Ammon's horn (tissue), 1 donor: ENCODE measurements around the gene TRIM31.
A peak's percentile ranks its signal among the peaks of the same experiment; 100 is the strongest.

ENCODE experiments used
- DNase-seq: peaks from one replicate; pipeline ENCODE4 v3.0.0-alpha.2; 2016; ENCODE audit warnings: low spot score

Gene TRIM31

DNA sequence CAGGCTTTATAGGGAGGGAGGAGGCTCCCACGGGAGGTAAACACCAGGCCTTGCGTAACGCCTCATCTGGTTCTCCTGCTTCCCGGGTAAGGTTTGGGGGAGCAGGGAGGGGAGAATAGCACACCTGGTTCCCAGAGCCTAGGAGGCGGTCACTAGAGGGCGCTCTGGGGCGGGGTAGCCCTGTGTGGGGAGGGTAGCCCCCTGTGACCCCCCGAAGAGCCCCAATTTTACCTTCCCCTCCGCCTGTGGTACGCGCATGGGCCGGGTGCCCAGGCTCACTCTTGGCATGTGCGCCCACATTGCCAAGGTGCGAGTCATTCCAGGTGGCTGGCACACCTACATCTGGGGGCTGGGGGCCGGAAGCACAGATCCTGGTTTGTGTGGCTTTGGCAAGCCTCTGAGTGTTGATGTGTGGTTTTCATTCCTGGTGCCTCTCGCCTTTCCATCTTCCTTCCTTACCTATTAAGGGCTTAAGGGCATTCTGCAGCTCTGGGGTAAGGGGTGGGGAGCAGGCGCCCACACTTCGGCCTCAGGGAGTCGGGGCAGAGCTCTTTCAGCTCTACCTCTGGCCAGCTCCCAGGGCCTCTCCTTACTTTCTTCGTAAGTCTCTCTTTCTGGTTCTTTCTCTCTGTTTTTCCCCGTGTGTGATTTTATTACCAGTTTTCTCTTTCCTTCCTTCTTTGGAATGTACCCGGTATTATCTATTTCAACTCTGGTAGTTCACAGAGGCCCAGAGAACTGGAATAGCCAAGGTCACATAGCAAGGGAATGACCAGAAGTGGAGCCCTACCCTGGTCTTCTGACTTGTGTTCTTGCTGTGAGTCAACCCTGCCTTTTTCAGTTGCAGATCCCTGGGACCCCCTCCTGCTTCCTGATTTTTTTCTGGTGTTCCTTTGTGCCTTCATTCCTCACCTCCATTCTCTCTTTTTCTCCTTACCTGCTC, 36.8 kb downstream of the TRIM31 start:
- DNase-seq, result no peak

DNA sequence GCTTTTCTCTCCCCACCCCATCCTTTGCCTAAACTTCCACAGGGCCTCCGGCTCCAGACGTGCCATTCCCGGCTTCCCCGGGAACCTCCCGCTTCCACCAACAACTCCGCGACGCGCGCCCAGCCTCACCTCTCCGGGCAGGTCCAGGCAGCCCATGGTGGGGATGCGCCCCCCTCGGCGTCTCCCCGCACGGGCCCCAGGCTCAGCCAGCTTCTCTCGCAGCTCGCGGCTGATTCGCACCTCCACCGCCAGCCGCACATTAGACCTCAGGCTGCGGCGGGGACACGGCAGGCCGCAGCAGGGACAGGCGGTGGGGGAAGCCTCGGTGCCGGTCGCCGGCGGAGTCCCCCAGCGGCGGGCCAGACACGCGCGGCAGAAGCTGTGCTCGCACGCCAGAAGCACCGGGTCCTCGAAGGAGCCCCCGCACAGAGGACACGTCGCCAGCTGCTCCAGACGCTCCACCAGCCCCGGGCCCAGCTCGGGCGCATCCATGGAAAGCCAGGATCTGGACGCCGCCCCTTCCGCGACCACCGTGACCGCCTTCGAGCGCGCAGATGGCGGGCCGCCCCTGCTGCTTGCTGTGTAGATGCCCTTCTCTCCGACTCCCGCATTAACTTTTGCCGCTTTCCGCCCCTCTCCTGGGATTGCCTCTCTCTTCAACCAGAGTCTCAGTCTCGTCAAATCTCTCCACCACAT, 37.6 kb downstream of the TRIM31 start, which contains the start of gene RNF39:
RNF39 (minus strand) TSS at position 676 of the 696 bp plus-strand sequence; CDS start at position 492, 184 bp downstream.
- DNase-seq, result no peak

DNA sequence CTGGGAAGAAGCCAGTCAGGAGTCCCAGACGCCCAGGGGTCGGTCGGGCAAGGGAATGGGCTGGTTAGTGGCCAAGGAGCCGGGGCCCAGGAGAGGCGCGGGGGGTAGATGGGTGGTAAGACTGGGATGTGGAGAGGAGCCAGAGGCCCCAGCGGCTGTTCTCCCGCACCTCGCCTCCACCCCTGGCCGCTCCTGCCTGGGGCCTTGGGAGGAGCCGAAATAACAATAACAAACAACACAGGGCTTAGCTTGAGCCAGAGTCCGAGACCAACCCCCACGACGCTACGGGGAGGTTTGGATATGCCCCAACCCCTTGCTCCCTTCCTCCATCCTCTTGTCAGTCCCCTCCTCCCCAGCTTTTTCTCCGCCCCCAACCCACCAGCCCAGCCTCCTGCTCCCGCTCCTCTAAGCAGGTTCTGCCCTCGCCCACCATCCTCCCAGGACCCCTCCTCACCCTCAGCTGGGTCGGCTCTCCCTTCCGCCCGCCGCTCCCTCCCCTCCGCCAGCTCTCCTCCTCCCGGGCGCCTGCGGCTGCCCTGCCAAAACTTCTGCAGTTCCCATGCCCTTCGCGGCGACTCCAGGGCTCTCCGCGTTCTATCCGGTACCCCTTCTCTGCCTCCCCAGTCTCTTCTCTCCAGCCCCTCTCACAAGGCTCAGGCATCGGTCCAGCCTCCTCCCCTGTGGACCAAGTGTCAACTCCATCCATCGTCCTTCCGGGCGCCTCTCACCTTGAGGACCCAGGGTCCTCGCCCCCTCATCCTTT, 38.4 kb downstream of the TRIM31 start:
- DNase-seq, result no peak

DNA sequence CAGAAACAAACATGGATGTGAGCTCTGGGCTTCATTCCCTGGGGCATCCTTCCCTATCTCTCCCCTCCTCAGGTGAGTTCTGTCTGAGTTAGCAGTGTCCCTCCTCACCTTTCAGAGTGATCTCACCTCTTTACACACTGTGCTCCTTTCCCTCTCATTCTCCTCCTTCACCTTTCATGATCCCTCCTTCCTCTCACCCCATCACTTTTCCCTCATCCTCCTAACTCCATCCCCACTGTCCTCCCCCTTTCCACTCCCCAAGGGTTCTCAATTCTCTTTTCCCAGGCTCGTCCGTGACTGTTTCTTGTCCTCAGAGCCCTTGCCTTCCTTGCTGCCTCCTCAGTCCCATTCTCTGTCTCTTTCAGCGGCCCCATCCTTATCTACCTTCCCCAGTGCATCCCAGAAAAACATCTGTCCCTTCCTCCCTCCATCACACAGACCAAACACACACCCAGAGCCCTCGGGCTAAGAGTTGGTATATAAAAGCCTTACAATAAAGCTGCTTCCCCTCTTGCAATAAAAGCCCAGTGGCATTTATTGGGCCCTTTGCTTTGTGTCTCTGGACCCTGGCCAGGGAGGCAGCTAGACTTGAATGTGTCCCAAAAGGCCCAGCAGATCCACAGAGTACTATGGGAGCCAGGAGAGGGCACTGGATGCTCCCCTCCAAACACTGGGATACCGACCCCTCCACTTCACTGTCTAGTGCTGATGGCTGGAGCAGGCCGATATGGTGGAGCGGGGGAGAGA, 39.2 kb downstream of the TRIM31 start:
- DNase-seq, result no peak

DNA sequence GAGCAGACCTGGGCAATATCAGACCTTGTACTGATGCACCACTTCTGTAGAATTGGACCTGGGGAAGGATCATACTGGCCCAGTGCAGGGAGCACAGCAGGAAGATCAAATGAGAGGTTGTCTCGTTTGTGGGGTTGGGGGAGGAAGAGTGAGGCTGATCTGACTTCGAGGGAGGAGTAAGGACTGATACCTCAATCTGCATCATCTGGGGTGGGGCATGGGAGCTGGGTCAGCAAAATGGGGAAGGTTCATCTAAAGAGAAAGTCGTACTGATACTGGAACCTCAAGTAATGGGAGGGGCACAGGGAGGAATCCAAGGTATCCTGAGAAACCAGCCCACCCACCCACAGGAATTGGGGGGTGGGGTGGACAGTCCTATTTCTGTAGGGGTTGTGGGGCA, 41.0 kb downstream of the TRIM31 start:
- DNase-seq, result no peak

DNA sequence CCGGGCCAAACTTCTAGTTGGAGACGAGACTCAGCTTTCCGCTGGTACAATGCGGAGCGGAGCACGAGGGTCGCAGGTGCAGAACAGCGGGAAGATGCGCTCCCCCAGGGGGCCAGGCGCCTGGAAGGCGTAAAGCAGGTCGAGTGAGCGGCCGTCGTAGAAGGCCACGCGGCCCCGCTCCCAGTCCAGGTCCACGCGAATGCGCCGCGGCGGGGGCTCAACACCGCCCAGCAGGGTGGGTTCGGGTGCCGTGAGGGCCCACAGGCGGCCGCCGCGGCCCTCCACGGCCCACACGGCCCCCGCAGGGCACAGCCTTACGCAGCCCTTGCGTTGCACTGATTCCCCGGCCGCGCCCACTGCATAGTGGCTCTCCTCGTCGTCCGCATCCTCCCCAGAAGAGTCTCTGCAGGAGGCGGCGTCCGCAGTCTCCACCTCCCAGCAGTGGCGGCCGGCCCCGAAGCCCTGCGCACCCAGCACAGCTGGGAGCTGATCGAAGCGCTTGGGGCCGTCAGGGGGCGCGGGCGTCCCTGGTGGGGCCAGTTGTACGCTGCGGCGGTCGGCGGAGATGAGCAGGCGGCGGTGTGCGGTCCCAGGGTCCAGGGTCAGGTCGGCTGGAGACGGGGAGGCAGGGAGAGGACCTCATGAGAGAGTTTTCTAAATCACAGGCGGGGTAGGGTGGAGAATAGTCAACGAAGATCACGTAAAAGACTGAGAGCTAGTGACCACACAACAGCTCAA, 41.6 kb downstream of the TRIM31 start:
- no peak for DNase-seq

DNA sequence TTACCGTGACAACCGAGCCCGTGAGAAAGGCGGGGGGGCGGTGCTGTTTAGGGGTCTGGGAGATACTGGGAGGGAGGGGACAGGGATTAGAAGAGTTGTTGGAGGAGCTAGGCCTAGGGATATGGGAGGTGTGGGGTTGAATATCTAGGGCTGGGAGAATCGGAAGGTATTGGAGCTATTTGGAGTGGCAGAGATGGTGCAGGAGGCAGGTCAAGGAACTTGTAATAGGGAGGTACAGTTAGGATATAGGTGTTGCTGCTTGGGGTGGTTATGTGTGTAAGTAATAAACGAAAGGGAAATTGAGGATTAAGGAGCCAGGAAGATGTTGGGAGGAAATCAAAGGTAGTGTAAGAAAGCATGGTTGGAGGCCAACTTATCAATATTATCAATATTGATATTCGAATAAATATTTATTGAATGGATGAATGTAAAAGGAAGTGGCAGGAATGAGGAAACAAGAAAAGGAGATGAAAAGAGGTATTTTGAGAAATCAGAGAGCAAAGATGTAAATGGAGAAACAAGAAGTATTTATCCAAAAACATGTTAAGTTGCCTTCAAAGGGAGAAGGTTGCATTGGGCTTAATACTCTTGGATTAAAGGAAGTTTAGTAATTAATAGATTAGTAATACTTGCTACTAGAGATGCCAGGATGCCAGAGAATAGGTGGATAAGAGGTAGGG, 45.3 kb downstream of the TRIM31 start:
- DNase-seq, result no peak

DNA sequence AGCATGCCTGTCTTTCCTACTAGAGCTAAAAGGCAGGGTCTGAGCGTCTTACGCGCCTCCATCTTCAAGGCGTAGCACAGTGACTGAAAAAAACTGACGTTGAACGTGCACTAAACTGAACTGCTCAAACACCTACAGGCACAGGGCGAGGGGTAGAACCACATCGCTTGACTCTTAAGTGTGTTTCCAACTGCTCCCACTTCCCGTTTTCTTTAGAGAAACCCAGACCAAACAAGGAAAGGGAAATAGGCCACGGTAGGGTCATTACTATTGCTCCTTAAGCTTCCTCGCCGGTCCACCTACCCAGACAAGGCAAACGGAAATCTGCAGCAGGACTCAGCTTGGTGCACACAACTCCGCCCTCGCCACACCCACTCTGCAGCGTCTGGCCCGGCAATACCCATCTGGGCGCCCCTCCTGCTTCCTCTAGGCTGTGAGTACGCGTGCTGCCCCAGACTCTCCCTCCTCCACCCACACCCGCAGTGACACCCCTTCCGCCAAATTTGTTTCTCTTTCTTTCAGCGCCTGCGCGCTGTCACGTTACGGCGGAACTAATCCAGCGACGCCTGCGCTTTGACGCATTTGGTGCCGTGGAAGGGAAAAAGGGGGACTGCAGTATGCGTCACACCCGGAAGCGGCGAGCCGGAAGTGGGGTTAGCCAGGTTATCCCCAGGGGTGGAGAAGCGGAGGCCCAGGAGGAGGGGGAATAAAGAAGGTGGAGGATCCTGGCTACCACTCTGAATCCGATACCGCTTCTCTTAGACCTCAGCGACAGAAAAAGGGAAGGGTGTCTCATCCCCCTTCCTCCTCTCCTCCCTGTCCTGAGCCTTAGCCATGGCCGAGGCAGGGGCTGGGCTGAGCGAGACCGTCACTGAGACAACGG, 46.1 kb downstream of the TRIM31 start, which contains the start of gene PPP1R11:
PPP1R11 (plus strand) TSS at position 622 of the 883 bp plus-strand sequence; CDS start at position 835, 213 bp downstream.
- peak; percentile 99 for DNase-seq

DNA sequence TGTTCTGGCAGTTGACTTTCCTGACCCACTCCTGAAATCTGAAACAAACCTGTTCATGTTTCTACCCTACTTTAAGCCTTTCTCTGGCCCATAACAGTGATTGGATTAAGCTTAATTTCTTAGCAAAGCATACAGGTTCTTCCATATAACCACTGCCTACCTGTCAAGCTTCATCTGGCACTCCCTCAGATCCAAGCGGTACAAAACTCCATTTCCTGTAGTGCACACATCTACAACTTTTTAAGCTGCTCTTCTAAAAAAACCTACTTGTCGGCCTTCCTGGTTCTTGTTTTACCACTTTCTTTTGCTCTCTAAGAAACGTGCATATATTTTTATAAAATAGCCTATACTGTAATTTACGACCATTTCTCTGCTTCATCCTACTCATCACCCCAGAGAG, 46.8 kb downstream of the TRIM31 start:
- DNase-seq, result no peak

DNA sequence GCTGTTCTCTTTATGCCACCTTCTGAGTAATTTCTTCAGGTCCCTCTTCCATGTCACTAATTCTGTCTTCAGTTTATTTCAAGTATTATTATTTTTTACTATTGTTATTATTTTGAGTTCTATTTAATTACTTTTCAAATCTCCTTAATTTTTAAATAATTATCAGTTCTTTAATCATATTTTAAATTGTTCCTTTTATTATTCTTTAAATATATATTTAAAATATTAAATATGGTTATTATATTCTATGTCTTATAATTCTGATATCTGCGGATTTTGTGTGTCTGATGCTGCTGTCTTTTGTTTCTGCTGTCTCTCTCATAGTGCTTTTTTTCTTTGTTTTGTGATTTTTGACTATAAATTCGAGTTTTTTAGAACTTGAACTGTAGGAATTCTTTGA, 49.6 kb downstream of the TRIM31 start:
- no peak for DNase-seq

DNA sequence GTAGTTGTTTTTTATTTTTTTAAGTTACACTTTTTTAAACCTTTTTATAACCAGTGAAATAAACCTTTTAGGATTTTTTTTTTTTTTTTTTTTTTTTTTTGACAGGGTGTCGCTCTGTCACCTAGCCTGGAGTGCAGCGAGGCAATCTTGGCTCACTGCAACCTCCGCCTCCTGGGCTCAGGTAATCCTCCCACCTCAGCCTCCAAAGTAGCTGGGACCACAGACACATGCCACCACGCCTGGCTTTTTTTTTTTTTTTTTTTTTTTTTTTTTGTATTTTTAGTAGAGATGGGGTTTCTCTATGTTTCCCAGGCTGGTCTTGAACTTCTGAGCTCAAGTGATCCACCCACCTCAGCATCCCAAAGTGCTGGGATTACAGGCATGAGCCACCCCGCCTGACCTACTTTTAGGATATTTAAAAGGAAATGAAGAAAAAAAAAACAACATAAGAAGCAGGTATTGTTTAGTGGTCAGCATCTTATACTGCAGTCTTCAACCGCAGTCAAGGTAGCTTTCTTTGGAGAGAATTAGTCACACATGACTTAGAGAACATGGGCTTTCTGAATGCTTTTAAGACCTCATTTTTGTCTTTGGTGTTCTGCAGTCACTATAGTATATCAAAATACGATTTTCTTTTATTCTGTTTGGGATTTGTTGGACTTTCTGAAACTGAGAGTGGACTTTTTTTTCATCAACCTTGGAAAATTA, 50.3 kb downstream of the TRIM31 start:
- DNase-seq, result no peak

DNA sequence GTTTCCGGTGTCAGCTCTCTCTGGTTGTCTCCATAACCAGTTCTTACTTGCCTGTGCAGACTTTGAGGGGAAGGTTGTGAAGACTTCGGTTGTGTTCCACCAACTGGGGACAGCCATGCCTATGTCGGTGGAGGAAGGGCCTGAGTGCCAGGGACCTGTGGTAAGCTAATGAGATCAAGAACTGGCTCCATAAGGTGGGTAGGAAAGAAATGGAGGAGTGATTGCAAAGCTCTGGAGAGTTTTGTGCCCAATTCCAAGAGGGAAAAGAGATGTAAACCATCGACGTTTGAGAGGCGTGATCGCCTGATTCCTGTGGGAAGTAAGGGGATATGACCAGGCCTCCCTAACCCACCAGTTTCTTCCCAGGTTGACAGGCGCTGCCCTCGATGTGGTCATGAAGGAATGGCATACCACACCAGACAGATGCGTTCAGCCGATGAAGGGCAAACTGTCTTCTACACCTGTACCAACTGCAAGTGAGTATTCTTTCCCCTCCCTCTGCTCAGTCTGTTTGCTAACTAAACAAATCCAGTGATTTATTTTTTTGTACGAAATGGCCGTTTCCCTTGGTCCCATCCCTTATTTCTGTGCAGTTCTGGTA, 50.9 kb downstream of the TRIM31 start:
- DNase-seq, result no peak

DNA sequence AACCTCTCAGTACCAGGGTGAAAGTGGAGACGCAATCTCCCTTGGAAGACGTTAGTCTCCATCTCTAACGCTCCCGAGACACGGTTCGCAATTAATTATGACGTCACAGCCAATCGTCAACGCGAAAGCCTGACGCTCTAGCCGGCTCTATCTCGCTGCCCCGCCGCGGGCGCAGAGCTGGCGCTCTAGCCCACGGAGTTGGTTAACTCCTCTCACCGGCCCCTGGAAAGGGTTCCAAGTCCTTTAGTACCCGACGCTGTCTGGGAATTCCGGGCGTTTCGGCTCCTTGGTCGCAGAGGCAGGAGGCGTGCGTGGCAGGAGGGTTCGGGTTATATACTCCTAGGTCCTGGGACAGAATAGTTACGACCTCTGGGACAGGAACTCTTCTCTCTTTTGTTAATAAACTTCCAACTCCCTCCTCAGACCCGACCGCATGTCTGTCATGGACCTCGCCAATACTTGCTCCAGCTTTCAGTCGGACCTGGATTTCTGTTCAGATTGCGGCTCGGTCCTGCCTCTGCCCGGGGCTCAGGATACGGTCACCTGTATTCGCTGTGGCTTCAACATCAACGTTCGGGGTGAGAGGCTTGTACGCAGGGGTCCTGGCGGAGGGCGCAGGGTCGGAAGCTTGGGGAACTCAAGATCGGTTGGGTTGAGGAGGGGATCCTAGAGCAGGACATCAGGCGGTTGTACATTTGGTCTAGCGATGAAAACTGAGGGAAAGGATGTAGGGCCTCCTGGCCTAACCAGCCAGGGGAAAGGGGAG, 51.6 kb downstream of the TRIM31 start, which contains the start of gene POLR1H:
POLR1H (plus strand) TSS at position 174 of the 766 bp plus-strand sequence; CDS start at position 434, 260 bp downstream.
- peak; percentile 98 for DNase-seq

DNA sequence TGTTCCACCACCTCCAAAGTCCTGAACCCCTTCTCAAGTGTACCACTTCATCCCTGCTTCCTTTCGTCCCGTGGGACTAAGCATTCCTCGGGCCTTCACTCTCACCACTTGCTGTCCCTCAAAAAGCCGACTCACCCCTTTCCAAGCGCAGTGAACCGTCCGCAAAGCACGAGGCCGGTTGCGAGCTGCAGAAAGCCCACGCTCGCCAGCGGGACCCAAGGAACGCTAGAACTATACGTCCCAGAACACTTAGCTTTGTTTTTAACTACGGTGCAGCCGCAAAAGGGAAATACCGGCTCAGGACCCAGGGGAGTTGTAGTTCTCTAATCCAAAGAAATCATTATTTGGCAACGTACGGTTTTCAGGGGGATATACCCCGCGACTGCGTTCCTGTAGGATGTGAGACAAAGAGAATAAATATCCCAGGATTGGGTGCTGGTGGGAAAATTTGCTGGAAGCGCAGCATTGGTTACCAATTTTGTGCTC, 52.2 kb downstream of the TRIM31 start:
- DNase-seq, result peak; percentile 38

DNA sequence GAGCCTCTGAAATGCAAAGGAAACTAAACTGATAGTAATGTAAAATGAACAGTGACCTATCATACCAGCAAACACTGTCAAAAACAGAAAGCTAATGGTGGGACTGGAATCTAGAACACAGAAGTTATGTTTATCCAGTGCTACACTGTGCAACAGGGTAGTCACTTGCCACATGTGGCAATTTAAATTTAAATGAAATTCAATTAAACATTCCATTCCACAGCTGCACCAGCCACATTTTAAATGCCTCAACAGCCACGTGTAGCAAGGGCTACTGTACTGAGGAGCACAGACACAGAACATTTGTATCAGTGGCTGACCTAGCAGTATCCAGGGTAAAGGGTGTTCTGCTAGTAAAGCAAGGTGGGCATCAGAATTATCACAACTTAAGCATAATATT, 57.4 kb downstream of the TRIM31 start:
- DNase-seq, result no peak

DNA sequence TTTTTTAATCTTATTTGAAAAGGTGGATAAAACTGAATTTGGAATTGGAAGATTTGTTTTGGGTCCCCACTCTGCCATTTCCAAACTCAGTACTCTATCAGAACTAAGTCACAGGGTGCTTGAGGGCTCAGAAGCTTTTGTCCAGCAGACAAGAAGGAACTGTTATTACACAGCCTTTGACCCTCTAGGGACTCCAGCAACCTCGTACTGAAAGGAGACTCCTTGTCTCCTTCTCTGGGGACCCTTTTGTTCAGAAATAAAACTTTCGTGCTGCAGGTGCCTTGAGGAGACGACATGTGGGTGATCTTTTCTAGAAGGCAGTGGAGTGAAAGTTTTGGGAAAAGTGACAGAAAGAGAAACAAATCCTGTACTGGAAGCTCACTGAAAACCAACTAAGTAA, 59.2 kb downstream of the TRIM31 start:
- no peak for DNase-seq
